ENCODE results near the gene NOC3L.

The NOC3L gene, protein sequence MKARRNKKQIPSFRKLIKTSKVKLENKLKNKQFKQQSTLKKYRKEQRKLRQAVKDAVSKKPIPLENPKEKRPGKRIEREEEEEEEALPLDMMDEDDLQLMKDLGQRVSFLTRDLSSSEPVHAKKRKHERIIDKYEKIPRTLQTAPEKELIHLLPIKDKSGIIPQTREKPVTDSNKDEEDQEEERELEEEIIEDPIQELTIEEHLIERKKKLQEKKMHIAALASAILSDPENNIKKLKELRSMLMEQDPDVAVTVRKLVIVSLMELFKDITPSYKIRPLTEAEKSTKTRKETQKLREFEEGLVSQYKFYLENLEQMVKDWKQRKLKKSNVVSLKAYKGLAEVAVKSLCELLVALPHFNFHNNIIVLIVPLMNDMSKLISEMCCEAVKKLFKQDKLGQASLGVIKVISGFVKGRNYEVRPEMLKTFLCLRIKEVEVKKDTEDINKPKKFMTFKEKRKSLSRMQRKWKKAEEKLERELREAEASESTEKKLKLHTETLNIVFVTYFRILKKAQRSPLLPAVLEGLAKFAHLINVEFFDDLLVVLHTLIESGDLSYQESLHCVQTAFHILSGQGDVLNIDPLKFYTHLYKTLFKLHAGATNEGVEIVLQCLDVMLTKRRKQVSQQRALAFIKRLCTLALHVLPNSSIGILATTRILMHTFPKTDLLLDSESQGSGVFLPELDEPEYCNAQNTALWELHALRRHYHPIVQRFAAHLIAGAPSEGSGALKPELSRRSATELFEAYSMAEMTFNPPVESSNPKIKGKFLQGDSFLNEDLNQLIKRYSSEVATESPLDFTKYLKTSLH

DNA sequence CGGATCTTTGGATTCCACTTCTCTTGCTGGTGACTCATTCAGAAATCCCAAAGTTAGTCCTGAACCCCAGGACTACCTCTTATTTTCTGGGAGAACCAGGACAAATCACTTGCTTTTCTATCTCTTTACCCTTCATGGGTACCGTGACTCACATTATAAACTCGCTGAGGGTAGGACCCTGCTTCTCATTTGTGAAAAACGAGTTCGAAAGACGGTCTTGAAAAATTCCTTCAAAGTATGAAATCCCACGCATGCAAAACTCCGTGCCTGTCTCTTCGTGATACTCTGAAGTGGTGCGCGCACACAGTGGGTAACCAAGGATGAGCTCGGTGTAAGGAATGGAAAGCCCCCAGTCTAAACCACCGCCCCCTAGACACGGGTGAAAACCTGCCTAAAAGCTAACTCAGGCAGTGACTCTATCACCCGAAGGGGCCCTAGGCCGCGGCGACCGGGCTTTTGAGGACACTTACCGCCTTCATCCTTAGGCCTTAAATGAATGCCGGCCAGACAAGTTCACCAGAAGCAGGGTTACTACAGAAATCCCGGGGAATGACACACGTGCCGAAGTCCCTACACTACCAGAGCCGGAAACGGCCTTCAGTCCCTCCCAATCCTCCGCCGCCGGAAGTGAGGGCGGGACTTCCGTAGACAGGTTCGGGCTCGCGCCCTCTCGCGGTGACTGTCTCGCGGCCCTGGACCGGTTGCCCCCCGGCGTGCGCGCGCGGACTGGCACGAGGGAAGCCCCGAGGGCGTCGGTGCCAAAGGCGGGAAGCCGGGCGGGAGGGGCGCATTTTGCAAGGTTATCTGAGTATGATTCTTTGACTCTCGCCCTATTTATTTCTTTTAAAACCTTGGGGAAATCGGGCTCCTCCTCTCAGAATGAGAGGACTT lies at the start of gene NOC3L:
NOC3L (minus strand) TSS at position 580 of the 891 bp plus-strand sequence; CDS start at position 479, 101 bp downstream.
- Histone ChIP-seq H3K36me3 (peaks cover 3% of the 10 kb centered on the region), H3K27ac (no peak within 1 kb of the TSS), H3K27me3 (peaks cover 33% of the 10 kb centered on the region), H3K4me3 (ENCODE audit: low read depth in 1 of 2, low read length in 1 of 2) (peak within 1 kb of the TSS; percentile 71 to 83), H3K9me3 (no peaks in the 10 kb centered on the region), H3K4me1 (ENCODE audit: control insufficient read depth in 1 of 2, insufficient read depth in 1 of 2, low read depth in 1 of 2, low read length in 1 of 2) (peaks cover 11 to 16% of the 10 kb centered on the region in 2 experiments)
- TF ChIP-seq, protein P1, sequence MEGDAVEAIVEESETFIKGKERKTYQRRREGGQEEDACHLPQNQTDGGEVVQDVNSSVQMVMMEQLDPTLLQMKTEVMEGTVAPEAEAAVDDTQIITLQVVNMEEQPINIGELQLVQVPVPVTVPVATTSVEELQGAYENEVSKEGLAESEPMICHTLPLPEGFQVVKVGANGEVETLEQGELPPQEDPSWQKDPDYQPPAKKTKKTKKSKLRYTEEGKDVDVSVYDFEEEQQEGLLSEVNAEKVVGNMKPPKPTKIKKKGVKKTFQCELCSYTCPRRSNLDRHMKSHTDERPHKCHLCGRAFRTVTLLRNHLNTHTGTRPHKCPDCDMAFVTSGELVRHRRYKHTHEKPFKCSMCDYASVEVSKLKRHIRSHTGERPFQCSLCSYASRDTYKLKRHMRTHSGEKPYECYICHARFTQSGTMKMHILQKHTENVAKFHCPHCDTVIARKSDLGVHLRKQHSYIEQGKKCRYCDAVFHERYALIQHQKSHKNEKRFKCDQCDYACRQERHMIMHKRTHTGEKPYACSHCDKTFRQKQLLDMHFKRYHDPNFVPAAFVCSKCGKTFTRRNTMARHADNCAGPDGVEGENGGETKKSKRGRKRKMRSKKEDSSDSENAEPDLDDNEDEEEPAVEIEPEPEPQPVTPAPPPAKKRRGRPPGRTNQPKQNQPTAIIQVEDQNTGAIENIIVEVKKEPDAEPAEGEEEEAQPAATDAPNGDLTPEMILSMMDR (IDR thresholded peaks at IDR 0.05), result peak; percentile 43

DNA sequence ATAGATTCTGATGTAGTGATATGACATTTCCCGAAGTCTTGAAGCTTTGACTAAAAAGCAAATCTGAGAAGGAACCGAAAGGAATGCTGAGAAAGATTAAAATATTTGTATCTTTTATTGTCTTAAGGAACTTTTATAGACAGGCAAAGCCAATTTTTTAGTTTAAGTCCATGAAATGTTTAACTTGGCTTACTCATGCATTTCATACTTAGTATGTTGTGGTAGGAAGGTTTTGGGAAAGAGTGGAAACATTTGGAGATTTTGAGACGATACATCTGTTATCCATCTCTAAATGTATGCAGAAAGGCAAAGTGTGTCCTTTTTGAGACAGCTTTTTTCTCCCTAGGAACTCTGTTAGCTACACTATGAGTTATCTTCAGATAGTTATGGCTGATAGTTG lies 49.7 kb upstream of the NOC3L start:
- H3K4me3 ChIP-seq (ENCODE audit: low read depth in 1 of 2, low read length in 1 of 2), result no peak overlapping the region

DNA sequence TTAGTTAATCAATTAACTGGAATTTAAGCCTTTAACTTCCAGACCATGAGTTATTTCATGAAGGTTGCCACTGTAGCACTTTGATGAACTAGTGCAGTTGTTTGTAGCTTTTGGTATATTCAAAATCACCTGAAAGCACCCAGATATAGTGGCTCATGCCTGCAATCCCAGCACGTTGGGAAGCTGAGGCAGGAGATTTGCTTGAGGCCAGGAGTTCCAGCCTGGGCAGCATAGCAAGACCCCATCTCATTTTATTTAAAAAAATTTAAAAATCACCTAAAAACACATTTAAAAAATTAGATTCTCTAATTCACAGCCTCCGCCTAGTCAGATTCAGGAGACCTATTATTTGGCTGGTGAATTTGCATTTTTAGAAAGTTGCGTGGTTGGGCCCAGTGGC lies 48.6 kb upstream of the NOC3L start:
- TF ChIP-seq, protein P1 (IDR thresholded peaks at IDR 0.05), result no peak
- Histone ChIP-seq H3K36me3 (no peaks in the 10 kb centered on the region), H3K27me3 (peaks cover 64% of the 10 kb centered on the region), H3K4me1 (ENCODE audit: control insufficient read depth in 1 of 2, insufficient read depth in 1 of 2, low read depth in 1 of 2, low read length in 1 of 2) (no peaks in the 10 kb centered on the region), H3K27ac (no peak overlapping the region), H3K9me3 (no peaks in the 10 kb centered on the region), H3K4me3 (ENCODE audit: low read depth in 1 of 2, low read length in 1 of 2) (no peak overlapping the region)

More for the DNA sequence above, 49.7 kb upstream of the NOC3L start:
- peaks cover 53% of the 10 kb centered on the region for H3K27me3 ChIP-seq
- H3K9me3 ChIP-seq, result no peaks in the 10 kb centered on the region
- no peaks in the 10 kb centered on the region for H3K4me1 ChIP-seq (ENCODE audit: control insufficient read depth in 1 of 2, insufficient read depth in 1 of 2, low read depth in 1 of 2, low read length in 1 of 2)
- TF ChIP-seq, protein P1 (IDR thresholded peaks at IDR 0.05), result no peak
- H3K27ac ChIP-seq, result no peak overlapping the region
- no peaks in the 10 kb centered on the region for H3K36me3 ChIP-seq

GRCh38 chr10:94409021-94409657 lies 46.4 kb upstream of the NOC3L start:
- Histone ChIP-seq H3K36me3 (no peaks in the 10 kb centered on the region), H3K9me3 (no peaks in the 10 kb centered on the region), H3K27me3 (peaks cover 86% of the 10 kb centered on the region), H3K4me1 (ENCODE audit: control insufficient read depth in 1 of 2, insufficient read depth in 1 of 2, low read depth in 1 of 2, low read length in 1 of 2) (no peaks in the 10 kb centered on the region), H3K27ac (no peak overlapping the region), H3K4me3 (ENCODE audit: low read depth in 1 of 2, low read length in 1 of 2) (no peak overlapping the region)
- TF ChIP-seq, protein P1 (IDR thresholded peaks at IDR 0.05), result no peak

- Histone ChIP-seq H3K9me3 (no peaks in the 10 kb centered on the region), H3K27ac (no peak overlapping the region), H3K4me3 (ENCODE audit: low read depth in 1 of 2, low read length in 1 of 2) (no peak overlapping the region), H3K27me3 (peaks cover 93% of the 10 kb centered on the region), H3K4me1 (ENCODE audit: control insufficient read depth in 1 of 2, insufficient read depth in 1 of 2, low read depth in 1 of 2, low read length in 1 of 2) (peaks cover 5 to 13% of the 10 kb centered on the region in 2 experiments), H3K36me3 (no peaks in the 10 kb centered on the region)
- TF ChIP-seq, protein P1 (IDR thresholded peaks at IDR 0.05), result no peak
These were observed 44.9 kb upstream of the NOC3L start for GRCh38 chr10:94407668-94408067.
